Activated CD8-positive, alpha-beta memory T cell treated with anti-CD3 and anti-CD28 coated beads, Interleukin-2, amount 10 ng/mL, durations not matched to agents 7 days and 5 days (primary cell): Measurements from ENCODE around the gene SART1. TPM values are rescaled to one million over a fixed set of nuclear protein-coding genes. Genes with fewer than 3 reads are reported as not detected.
"Not testable (repeated sequence)": the region's sequence is repeated elsewhere in the genome, so short reads cannot be mapped to it uniquely, and the experiment has no call there.

Experiments used
- ATAC-seq: fragments of 150-1000 bp; cut with Tn5 transposase; one replicate; pipeline ENCODE4 v1.10.0; 2021; ENCODE audit warnings: moderate library complexity
- CTCF ChIA-PET: fragments of 350-600 bp; sonication (Branson Sonifier 250); formaldehyde crosslinking; loops from one replicate; lab custom pipeline; 2021; ENCODE audit warnings: antibody characterized with exemption; lab: Charles Lee
- DNase-seq: peaks from one replicate; pipeline ENCODE4 v3.0.0-alpha.2; 2020
- H3K27ac Mint-ChIP-seq: one replicate; pipeline ENCODE4 v1.8.0; 2021; ENCODE audit warnings: mild to moderate bottlenecking, mixed read lengths
- H3K27me3 Mint-ChIP-seq: one replicate; pipeline ENCODE4 v1.8.0; 2021; ENCODE audit warnings: mixed read lengths
- H3K36me3 Mint-ChIP-seq: one replicate; pipeline ENCODE4 v1.8.0; 2021; ENCODE audit warnings: mild to moderate bottlenecking, mixed read lengths
- H3K4me1 Mint-ChIP-seq: one replicate; pipeline ENCODE4 v1.8.0; 2021; ENCODE audit warnings: mixed read lengths
- H3K4me3 Mint-ChIP-seq: one replicate; pipeline ENCODE4 v1.8.0; 2021; ENCODE audit warnings: mild to moderate bottlenecking, moderate library complexity, mixed read lengths
- H3K9me3 Mint-ChIP-seq: one replicate; pipeline ENCODE4 v1.8.0; 2022; ENCODE audit warnings: low read depth, mixed read lengths
- total RNA-seq, 2 experiments: library from RNA; stranded (reverse); gene quantifications; one replicate each; pipeline ENCODE4 v1.2.3, GENCODE V29; 2021

The SART1 gene
- total RNA-seq, 2 experiments from 2014 or later = 79.7 to 89.2 TPM

GRCh38 chr11:65941720-65942310 lies 19.7 kb upstream of the SART1 start:
- Mint-ChIP-seq H3K27ac (no peak overlapping the region), H3K9me3 (no peaks in the 10 kb centered on the region), H3K36me3 (no peaks in the 10 kb centered on the region), H3K4me1 (peaks cover 5% of the 10 kb centered on the region), H3K27me3 (peaks cover 6% of the 10 kb centered on the region), H3K4me3 (no peak overlapping the region)
- CTCF ChIA-PET = interaction anchor here (1.0 kb wide), 1 partner anchor 57 kb away, joined by 3 read pairs; no protein-coding TSS in a partner anchor
- no peak for DNase-seq
- ATAC-seq = no peak

- Mint-ChIP-seq H3K36me3 (no peaks in the 10 kb centered on the region), H3K27ac (no peak overlapping the region), H3K27me3 (peaks cover 1% of the 10 kb centered on the region), H3K9me3 (no peaks in the 10 kb centered on the region), H3K4me3 (no peak overlapping the region), H3K4me1 (peaks cover 5% of the 10 kb centered on the region)
- CTCF ChIA-PET = interaction anchor here (1.0 kb wide), 1 partner anchor 58 kb away, joined by 3 read pairs; no protein-coding TSS in a partner anchor
- no peak for DNase-seq
- ATAC-seq = no peak
Observed at GRCh38 chr11:65942531-65942930, 19.0 kb upstream of the SART1 start.

GRCh38 chr11:65944191-65944590 lies 17.3 kb upstream of the SART1 start:
- H3K4me3 Mint-ChIP-seq = no peak overlapping the region
- no peaks in the 10 kb centered on the region for H3K9me3 Mint-ChIP-seq
- DNase-seq = no peak
- H3K4me1 Mint-ChIP-seq = peaks cover 5% of the 10 kb centered on the region
- no peak overlapping the region for H3K27ac Mint-ChIP-seq
- H3K27me3 Mint-ChIP-seq = no peaks in the 10 kb centered on the region
- no peaks in the 10 kb centered on the region for H3K36me3 Mint-ChIP-seq
- ATAC-seq = no peak
- CTCF ChIA-PET = interaction anchor here (0.8 to 1.0 kb wide), 2 partner anchors 13 to 23 kb away, joined by 3 read pairs; no protein-coding TSS in a partner anchor

GRCh38 chr11:65944767-65945166 lies 16.8 kb upstream of the SART1 start:
- ATAC-seq (no peak), DNase-seq (no peak)
- Mint-ChIP-seq H3K27me3 (no peaks in the 10 kb centered on the region), H3K36me3 (no peaks in the 10 kb centered on the region), H3K4me3 (no peak overlapping the region), H3K9me3 (no peaks in the 10 kb centered on the region), H3K4me1 (peaks cover 5% of the 10 kb centered on the region), H3K27ac (no peak overlapping the region)
- CTCF ChIA-PET = no interaction called here

GRCh38 chr11:65945430-65945911 lies 16.1 kb upstream of the SART1 start, which contains the start of gene TSGA10IP:
Gene TSGA10IP, plus strand, starts transcription at chr11:65945480. Its CDS starts 196 bp downstream, at chr11:65945676.
- H3K4me3 Mint-ChIP-seq = no peak within 1 kb of the TSS
- DNase-seq (no peak), ATAC-seq (no peak)
- CTCF ChIA-PET = no interaction called here
- H3K9me3 Mint-ChIP-seq = no peaks in the 10 kb centered on the region
- H3K4me1 Mint-ChIP-seq = peaks cover 5% of the 10 kb centered on the region
- no peaks in the 10 kb centered on the region for H3K36me3 Mint-ChIP-seq
- H3K27me3 Mint-ChIP-seq = no peaks in the 10 kb centered on the region
- H3K27ac Mint-ChIP-seq = no peak within 1 kb of the TSS

GRCh38 chr11:65945941-65946558 lies 15.5 kb upstream of the SART1 start:
- Mint-ChIP-seq H3K4me1 (peaks cover 4% of the 10 kb centered on the region), H3K27ac (no peak overlapping the region), H3K36me3 (no peaks in the 10 kb centered on the region), H3K4me3 (no peak overlapping the region), H3K27me3 (peaks cover 2% of the 10 kb centered on the region), H3K9me3 (no peaks in the 10 kb centered on the region)
- ATAC-seq = no peak
- no peak for DNase-seq
- CTCF ChIA-PET = interaction anchor here (1.1 to 1.2 kb wide), 3 partner anchors 10 to 46 kb away, joined by 3 read pairs; partner anchors contain the start of gene FOSL1

- H3K4me1 Mint-ChIP-seq = no peaks in the 10 kb centered on the region
- H3K9me3 Mint-ChIP-seq = no peaks in the 10 kb centered on the region
- ATAC-seq = no peak
- no peak for DNase-seq
- CTCF ChIA-PET = interaction anchor here (1.1 to 1.2 kb wide), 3 partner anchors 11 to 46 kb away, joined by 3 read pairs; partner anchors contain the start of gene FOSL1
- H3K27ac Mint-ChIP-seq = no peak overlapping the region
- H3K27me3 Mint-ChIP-seq = peaks cover 4% of the 10 kb centered on the region
- H3K4me3 Mint-ChIP-seq = no peak overlapping the region
- H3K36me3 Mint-ChIP-seq = no peaks in the 10 kb centered on the region
Observed at GRCh38 chr11:65946655-65947054, 14.9 kb upstream of the SART1 start.

- H3K36me3 Mint-ChIP-seq = no peaks in the 10 kb centered on the region
Observed at GRCh38 chr11:65947133-65947532, 14.4 kb upstream of the SART1 start.

GRCh38 chr11:65947603-65948125 lies 13.9 kb upstream of the SART1 start:
- no peak for DNase-seq
- Mint-ChIP-seq H3K9me3 (no peaks in the 10 kb centered on the region), H3K36me3 (no peaks in the 10 kb centered on the region), H3K4me3 (no peak overlapping the region), H3K4me1 (no peaks in the 10 kb centered on the region), H3K27me3 (peaks cover 4% of the 10 kb centered on the region), H3K27ac (no peak overlapping the region)
- no peak for ATAC-seq
- CTCF ChIA-PET = interaction anchor here (1.2 kb wide), 2 partner anchors 11 to 47 kb away, joined by 3 read pairs; partner anchors contain the start of gene FOSL1

More at GRCh38 chr11:65947133-65947532, 14.4 kb upstream of the SART1 start:
- no peaks in the 10 kb centered on the region for H3K4me1 Mint-ChIP-seq
- H3K9me3 Mint-ChIP-seq = no peaks in the 10 kb centered on the region
- CTCF ChIA-PET = interaction anchor here (1.1 to 1.2 kb wide), 2 partner anchors 11 to 47 kb away, joined by 3 read pairs; partner anchors contain the start of gene FOSL1
- DNase-seq (no peak), ATAC-seq (no peak)
- H3K4me3 Mint-ChIP-seq = no peak overlapping the region
- H3K27ac Mint-ChIP-seq = no peak overlapping the region
- peaks cover 4% of the 10 kb centered on the region for H3K27me3 Mint-ChIP-seq

GRCh38 chr11:65950711-65951110 lies 10.8 kb upstream of the SART1 start:
- H3K4me3 Mint-ChIP-seq, DNase-seq, H3K27me3 Mint-ChIP-seq, H3K36me3 Mint-ChIP-seq, H3K4me1 Mint-ChIP-seq, H3K9me3 Mint-ChIP-seq, H3K27ac Mint-ChIP-seq, ATAC-seq: not testable (repeated sequence)
- CTCF ChIA-PET = interaction anchor here (2.3 kb wide), 1 partner anchor 66 kb away, joined by 7 read pairs; no protein-coding TSS in a partner anchor

GRCh38 chr11:65951641-65952040 lies 9.9 kb upstream of the SART1 start:
- not testable (repeated sequence) for ATAC-seq, H3K27ac Mint-ChIP-seq, H3K4me1 Mint-ChIP-seq, H3K36me3 Mint-ChIP-seq, DNase-seq, H3K4me3 Mint-ChIP-seq, H3K9me3 Mint-ChIP-seq, H3K27me3 Mint-ChIP-seq
- CTCF ChIA-PET = interaction anchor here (0.8 to 2.3 kb wide), 3 partner anchors 16 to 67 kb away, joined by 3 to 7 read pairs (median 3); partner anchors contain the start of gene FIBP

- no peak overlapping the region for H3K4me3 Mint-ChIP-seq
- peaks cover 4% of the 10 kb centered on the region for H3K27me3 Mint-ChIP-seq
- H3K27ac Mint-ChIP-seq = no peak overlapping the region
- CTCF ChIA-PET = interaction anchor here (1.2 to 2.3 kb wide), 3 partner anchors 16 to 67 kb away, joined by 3 to 7 read pairs (median 3); partner anchors contain the start of gene FIBP
- no peak for ATAC-seq
- H3K4me1 Mint-ChIP-seq = peaks cover 9% of the 10 kb centered on the region
- no peaks in the 10 kb centered on the region for H3K9me3 Mint-ChIP-seq
- DNase-seq = no peak
- H3K36me3 Mint-ChIP-seq = no peaks in the 10 kb centered on the region
Observed at GRCh38 chr11:65952052-65952521, 9.4 kb upstream of the SART1 start.

GRCh38 chr11:65953471-65953870 lies 8.1 kb upstream of the SART1 start:
- Mint-ChIP-seq H3K27ac (no peak overlapping the region), H3K4me3 (no peak overlapping the region), H3K9me3 (no peaks in the 10 kb centered on the region), H3K36me3 (no peaks in the 10 kb centered on the region), H3K4me1 (peaks cover 16% of the 10 kb centered on the region), H3K27me3 (peaks cover 4% of the 10 kb centered on the region)
- CTCF ChIA-PET = interaction anchor here (0.7 kb wide), 1 partner anchor 144 kb away, joined by 3 read pairs; no protein-coding TSS in a partner anchor
- ATAC-seq (no peak), DNase-seq (no peak)
